ENCODE results near the gene CTTNBP2NL.

Gene CTTNBP2NL

GRCh38 chr1:112358798-112359408 lies 37.1 kb upstream of the CTTNBP2NL start:
- Mint-ChIP-seq H3K4me3 (no peak overlapping the region), H3K27ac (no peak overlapping the region), H3K36me3 (ENCODE audit: low read depth) (no peaks in the 10 kb centered on the region), H3K27me3 (ENCODE audit: low read depth, poor library complexity) (peaks cover 7% of the 10 kb centered on the region), H3K9me3 (no peaks in the 10 kb centered on the region), H3K4me1 (peaks cover 9% of the 10 kb centered on the region)
- DNase-seq: peak; percentile 49
- TF ChIP-seq CTCF (IDR thresholded peaks at IDR 0.05): peak; percentile 59

- TF ChIP-seq CTCF (IDR thresholded peaks at IDR 0.05): no peak
- DNase-seq: no peak
- Mint-ChIP-seq H3K9me3 (no peaks in the 10 kb centered on the region), H3K4me3 (no peak overlapping the region), H3K36me3 (ENCODE audit: low read depth) (no peaks in the 10 kb centered on the region), H3K27ac (no peak overlapping the region), H3K4me1 (peaks cover 9% of the 10 kb centered on the region), H3K27me3 (ENCODE audit: low read depth, poor library complexity) (peaks cover 6% of the 10 kb centered on the region)
Observed at GRCh38 chr1:112359961-112360767, 35.9 kb upstream of the CTTNBP2NL start.

- H3K27ac Mint-ChIP-seq: no peak overlapping the region
- DNase-seq: no peak
- no peaks in the 10 kb centered on the region for H3K4me1 Mint-ChIP-seq
- H3K27me3 Mint-ChIP-seq (ENCODE audit: low read depth, poor library complexity): peaks cover 23% of the 10 kb centered on the region
- H3K36me3 Mint-ChIP-seq (ENCODE audit: low read depth): no peaks in the 10 kb centered on the region
- peaks cover 3% of the 10 kb centered on the region for H3K9me3 Mint-ChIP-seq
- TF ChIP-seq CTCF (IDR thresholded peaks at IDR 0.05): no peak
- H3K4me3 Mint-ChIP-seq: no peak overlapping the region
Observed at GRCh38 chr1:112363636-112364035, 32.4 kb upstream of the CTTNBP2NL start.

GRCh38 chr1:112368198-112368597 lies 27.8 kb upstream of the CTTNBP2NL start:
- Mint-ChIP-seq H3K9me3 (peaks cover 3% of the 10 kb centered on the region), H3K27me3 (ENCODE audit: low read depth, poor library complexity) (peaks cover 29% of the 10 kb centered on the region)

GRCh38 chr1:112369392-112370285 lies 26.4 kb upstream of the CTTNBP2NL start:
- Mint-ChIP-seq H3K4me3 (no peak overlapping the region), H3K9me3 (peaks cover 3% of the 10 kb centered on the region), H3K36me3 (ENCODE audit: low read depth) (no peaks in the 10 kb centered on the region), H3K4me1 (peaks cover 11% of the 10 kb centered on the region), H3K27me3 (ENCODE audit: low read depth, poor library complexity) (peaks cover 31% of the 10 kb centered on the region), H3K27ac (no peak overlapping the region)
- TF ChIP-seq CTCF (IDR thresholded peaks at IDR 0.05): peak; percentile 95
- peak; percentile 94 for DNase-seq

More at GRCh38 chr1:112368198-112368597, 27.8 kb upstream of the CTTNBP2NL start:
- TF ChIP-seq CTCF (IDR thresholded peaks at IDR 0.05): no peak
- no peak overlapping the region for H3K4me3 Mint-ChIP-seq
- H3K27ac Mint-ChIP-seq: no peak overlapping the region
- peaks cover 11% of the 10 kb centered on the region for H3K4me1 Mint-ChIP-seq
- H3K36me3 Mint-ChIP-seq (ENCODE audit: low read depth): no peaks in the 10 kb centered on the region
- no peak for DNase-seq

All from nephron progenitor cell (in vitro differentiated cells).